ENCODE results near the gene EXOC4. TPM values are rescaled to one million over a fixed set of nuclear protein-coding genes. Genes with fewer than 3 reads are reported as not detected.

The EXOC4 gene
- total RNA-seq, 1 experiment from 2014 or later = 91.9 TPM

DNA sequence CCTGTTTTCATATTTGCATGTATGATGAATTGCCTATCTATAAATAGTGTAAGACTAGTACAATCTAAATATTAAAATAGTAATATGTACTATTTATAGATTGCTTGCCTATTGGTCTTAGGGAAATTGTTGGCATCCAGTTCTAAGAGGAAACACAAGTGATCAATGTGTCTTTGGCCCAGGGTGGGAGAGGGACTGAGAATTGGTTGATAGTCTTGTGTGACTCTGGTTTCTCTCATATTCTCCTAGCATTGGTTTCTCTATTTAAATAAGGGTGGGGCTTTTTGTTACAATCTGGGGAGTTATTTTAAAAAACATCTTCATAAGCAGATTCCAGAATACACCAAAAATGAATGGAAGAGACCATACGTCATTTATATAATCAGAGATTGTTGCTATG is 250.1 kb downstream of the EXOC4 start:
- CTCF ChIA-PET = no interaction called here
- DNase-seq = no peak
- TF ChIP-seq, protein P1, sequence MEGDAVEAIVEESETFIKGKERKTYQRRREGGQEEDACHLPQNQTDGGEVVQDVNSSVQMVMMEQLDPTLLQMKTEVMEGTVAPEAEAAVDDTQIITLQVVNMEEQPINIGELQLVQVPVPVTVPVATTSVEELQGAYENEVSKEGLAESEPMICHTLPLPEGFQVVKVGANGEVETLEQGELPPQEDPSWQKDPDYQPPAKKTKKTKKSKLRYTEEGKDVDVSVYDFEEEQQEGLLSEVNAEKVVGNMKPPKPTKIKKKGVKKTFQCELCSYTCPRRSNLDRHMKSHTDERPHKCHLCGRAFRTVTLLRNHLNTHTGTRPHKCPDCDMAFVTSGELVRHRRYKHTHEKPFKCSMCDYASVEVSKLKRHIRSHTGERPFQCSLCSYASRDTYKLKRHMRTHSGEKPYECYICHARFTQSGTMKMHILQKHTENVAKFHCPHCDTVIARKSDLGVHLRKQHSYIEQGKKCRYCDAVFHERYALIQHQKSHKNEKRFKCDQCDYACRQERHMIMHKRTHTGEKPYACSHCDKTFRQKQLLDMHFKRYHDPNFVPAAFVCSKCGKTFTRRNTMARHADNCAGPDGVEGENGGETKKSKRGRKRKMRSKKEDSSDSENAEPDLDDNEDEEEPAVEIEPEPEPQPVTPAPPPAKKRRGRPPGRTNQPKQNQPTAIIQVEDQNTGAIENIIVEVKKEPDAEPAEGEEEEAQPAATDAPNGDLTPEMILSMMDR (IDR thresholded peaks at IDR 0.05; ENCODE audit: unreplicated experiment) = no peak
- Mint-ChIP-seq H3K9me3 (ENCODE audit: low read depth, unreplicated experiment) (no peaks in the 10 kb centered on the region), H3K36me3 (ENCODE audit: insufficient read depth, unreplicated experiment) (no peaks in the 10 kb centered on the region), H3K27me3 (ENCODE audit: unreplicated experiment) (no peaks in the 10 kb centered on the region), H3K4me3 (ENCODE audit: low read depth, unreplicated experiment) (no peak overlapping the region), H3K27ac (ENCODE audit: unreplicated experiment) (no peak overlapping the region), H3K4me1 (ENCODE audit: low read depth, unreplicated experiment) (no peaks in the 10 kb centered on the region)
- intact Hi-C loops (cut with micrococcal nuclease; ENCODE audit: unreplicated experiment) = no loop called here
- no TSS peak for BruUV-seq (replicated peaks)

DNA sequence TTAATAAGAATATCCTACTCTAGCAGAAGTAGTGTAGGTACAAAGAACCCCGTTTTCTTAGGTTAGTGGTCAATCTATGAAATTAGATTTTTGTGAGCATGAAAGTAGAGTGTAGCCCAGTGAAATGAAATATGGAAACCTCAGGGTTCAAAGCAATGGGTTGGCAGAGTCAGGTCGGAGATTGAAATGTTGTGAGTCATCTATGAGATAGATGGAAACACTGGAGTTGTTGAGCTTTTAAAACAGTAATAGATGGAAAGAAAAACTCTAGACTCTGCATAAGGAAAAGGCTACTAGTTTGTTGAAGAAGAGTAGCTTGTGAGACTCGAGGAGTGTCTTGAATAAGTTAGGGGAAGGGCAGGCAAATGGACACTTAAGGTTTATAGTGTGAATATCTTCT is 251.9 kb downstream of the EXOC4 start:
- CTCF ChIA-PET = no interaction called here
- intact Hi-C loops (cut with micrococcal nuclease; ENCODE audit: unreplicated experiment) = no loop called here

DNA sequence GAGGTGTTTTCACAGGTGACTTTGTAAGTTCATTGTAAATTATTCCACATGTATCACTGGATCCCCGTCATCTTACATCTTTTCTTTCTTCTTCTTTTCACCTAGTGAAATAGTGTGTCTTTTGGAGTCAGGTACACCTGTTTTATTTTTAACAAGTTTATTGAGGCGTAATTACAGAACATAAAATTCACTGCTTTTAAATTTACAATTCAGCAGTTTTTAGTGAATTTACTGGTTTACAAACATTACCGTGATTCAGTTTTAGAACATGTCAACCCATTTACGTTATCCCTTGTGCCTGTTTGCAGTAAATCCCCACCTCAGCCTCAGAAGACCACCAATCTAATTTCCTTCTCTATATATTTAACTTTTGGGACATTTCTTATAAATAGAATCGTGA is 256.9 kb downstream of the EXOC4 start:
- no peak overlapping the region for H3K4me3 Mint-ChIP-seq (ENCODE audit: low read depth, unreplicated experiment)
- no peak overlapping the region for H3K27ac Mint-ChIP-seq (ENCODE audit: unreplicated experiment)
- no peak for DNase-seq
- BruUV-seq (replicated peaks) = no TSS peak
- H3K36me3 Mint-ChIP-seq (ENCODE audit: insufficient read depth, unreplicated experiment) = no peaks in the 10 kb centered on the region
- H3K9me3 Mint-ChIP-seq (ENCODE audit: low read depth, unreplicated experiment) = no peaks in the 10 kb centered on the region
- H3K27me3 Mint-ChIP-seq (ENCODE audit: unreplicated experiment) = no peaks in the 10 kb centered on the region
- TF ChIP-seq, protein P1 (IDR thresholded peaks at IDR 0.05; ENCODE audit: unreplicated experiment) = no peak
- CTCF ChIA-PET = no interaction called here
- intact Hi-C loops (cut with micrococcal nuclease; ENCODE audit: unreplicated experiment) = no loop called here
- H3K4me1 Mint-ChIP-seq (ENCODE audit: low read depth, unreplicated experiment) = peaks cover 7% of the 10 kb centered on the region

More for the DNA sequence above, 251.9 kb downstream of the EXOC4 start:
- TF ChIP-seq, protein P1 (IDR thresholded peaks at IDR 0.05; ENCODE audit: unreplicated experiment) = no peak
- H3K9me3 Mint-ChIP-seq (ENCODE audit: low read depth, unreplicated experiment) = no peaks in the 10 kb centered on the region
- no peaks in the 10 kb centered on the region for H3K27me3 Mint-ChIP-seq (ENCODE audit: unreplicated experiment)
- no TSS peak for BruUV-seq (replicated peaks)
- no peak for DNase-seq
- no peaks in the 10 kb centered on the region for H3K4me1 Mint-ChIP-seq (ENCODE audit: low read depth, unreplicated experiment)
- no peaks in the 10 kb centered on the region for H3K36me3 Mint-ChIP-seq (ENCODE audit: insufficient read depth, unreplicated experiment)
- no peak overlapping the region for H3K4me3 Mint-ChIP-seq (ENCODE audit: low read depth, unreplicated experiment)
- H3K27ac Mint-ChIP-seq (ENCODE audit: unreplicated experiment) = no peak overlapping the region

DNA sequence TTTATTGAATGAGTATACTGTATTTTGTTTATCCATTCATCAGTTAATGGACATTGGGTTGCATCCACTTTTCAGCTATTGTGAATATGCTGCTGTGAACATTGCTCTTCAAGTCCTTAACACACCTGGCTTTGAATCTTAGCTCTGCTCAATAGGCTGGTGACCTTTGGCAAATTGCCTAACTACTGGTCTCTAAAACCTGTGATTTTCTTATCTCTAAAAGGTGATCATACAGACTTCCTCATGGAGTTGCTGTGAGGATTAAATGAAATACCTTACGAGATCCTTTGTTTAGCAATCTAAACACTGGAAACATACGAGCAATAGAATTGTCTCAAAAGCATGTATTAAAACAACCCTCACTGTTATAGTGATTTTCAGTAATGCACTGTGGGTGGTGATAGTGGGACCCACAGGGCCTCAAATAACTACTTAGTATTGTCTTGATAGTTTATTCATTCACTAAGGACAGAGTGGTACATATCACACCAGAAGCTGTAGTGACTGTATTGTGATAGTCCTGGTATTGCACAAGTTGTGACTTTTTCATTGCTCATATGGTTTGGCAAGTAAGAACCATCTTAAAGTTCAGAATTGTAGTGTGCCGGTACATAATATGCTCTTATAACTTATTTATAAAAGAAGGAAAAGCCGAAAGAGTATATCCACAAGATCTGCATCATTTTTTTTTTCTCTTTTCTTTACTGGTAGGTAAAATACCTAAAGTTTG is 257.6 kb downstream of the EXOC4 start:
- no peaks in the 10 kb centered on the region for H3K9me3 Mint-ChIP-seq (ENCODE audit: low read depth, unreplicated experiment)
- H3K27me3 Mint-ChIP-seq (ENCODE audit: unreplicated experiment) = no peaks in the 10 kb centered on the region
- H3K4me1 Mint-ChIP-seq (ENCODE audit: low read depth, unreplicated experiment) = peaks cover 7% of the 10 kb centered on the region
- BruUV-seq (replicated peaks) = no TSS peak
- no peak overlapping the region for H3K4me3 Mint-ChIP-seq (ENCODE audit: low read depth, unreplicated experiment)
- H3K27ac Mint-ChIP-seq (ENCODE audit: unreplicated experiment) = no peak overlapping the region
- H3K36me3 Mint-ChIP-seq (ENCODE audit: insufficient read depth, unreplicated experiment) = no peaks in the 10 kb centered on the region
- DNase-seq = no peak
- TF ChIP-seq, protein P1 (IDR thresholded peaks at IDR 0.05; ENCODE audit: unreplicated experiment) = no peak
- intact Hi-C loops (cut with micrococcal nuclease; ENCODE audit: unreplicated experiment) = no loop called here
- CTCF ChIA-PET = no interaction called here

All from Calu3 (cell line).